ENCODE measurements around the gene CCDC124.

The CCDC124 gene

GRCh38 chr19:17989425-17990094 lies 56.7 kb downstream of the CCDC124 start:
- DNase-seq, result no peak

- no peak for DNase-seq
These were observed 60.4 kb downstream of the CCDC124 start for GRCh38 chr19:17993076-17993813.
